A375 (cell line): ENCODE results near the gene VANGL1. TPM values are rescaled to one million over a fixed set of nuclear protein-coding genes. Genes with fewer than 3 reads are reported as not detected.

Experiments
- small RNA-seq: library from RNA; depleted of rRNA; stranded (forward); fragments of <200 nt; gene quantifications from one replicate; pipeline ENCODE3, GENCODE V24; 2014
- total RNA-seq: library from RNA; depleted of rRNA; stranded (reverse); fragments of >200 nt; shearing (Covaris generic); gene quantifications from 2 replicates; pipeline ENCODE4 v1.2.3, GENCODE V29; 2014; rRNA removed

VANGL1 gene
- 12.1 and 12.9 TPM in 2 replicates for total RNA-seq

DNA sequence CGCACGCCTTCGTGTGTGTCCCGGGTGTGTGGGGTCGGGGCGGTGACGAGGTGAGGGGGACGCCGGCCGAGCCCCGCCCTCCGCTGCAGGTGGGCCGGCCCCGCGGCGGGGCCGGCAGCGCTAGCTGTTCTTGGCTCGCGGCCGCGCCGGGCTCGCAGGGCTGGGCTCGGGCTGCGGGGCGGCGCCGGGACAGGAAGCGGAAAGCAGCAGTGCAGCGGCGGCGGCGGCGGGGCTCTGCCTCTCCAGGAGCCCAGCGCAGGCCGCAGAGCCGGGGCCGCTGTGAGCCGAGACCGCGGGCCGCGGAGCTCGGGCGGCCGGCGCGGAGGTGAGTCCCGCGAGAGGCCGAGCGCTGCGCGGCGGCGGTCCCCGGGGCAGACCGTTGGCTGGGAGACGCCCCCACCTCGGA lies at the start of gene VANGL1:
Gene VANGL1 (plus strand): TSS at position 209 of the 406 bp plus-strand sequence. CDS start 9,444 bp downstream, outside the sequence.

Small RNA genes within 50 kb of the gene (small RNA-seq; reads per million reads assigned to genes)
- gene RF00406 (0.46 reads per million, percentile 17 among the genes with 10 or more reads in this experiment), gene RN7SL420P (not detected)

Other genes starting within 250 kb of the VANGL1 start
- gene CASQ2, start 126.7 kb downstream of the VANGL1 start, total RNA-seq, result not detected in 2 replicates
- gene NHLH2, start 199.2 kb downstream of the VANGL1 start, total RNA-seq, result 0.26 TPM in 1 of 2 replicates, not detected in the other